Stimulated activated CD4-positive, alpha-beta T cell treated with anti-CD3 and anti-CD28 coated beads, Interleukin-1b, Interleukin-23, amount 100 ng/mL, for 48 hours (primary cell): ENCODE measurements around the gene TAOK3.
"Not testable (repeated sequence)": the region's sequence is repeated elsewhere in the genome, so short reads cannot be mapped to it uniquely, and the experiment has no call there.

Source experiments
- DNase-seq: peaks from one replicate; pipeline ENCODE4 v3.0.0-alpha.2; 2020

The TAOK3 gene

DNA sequence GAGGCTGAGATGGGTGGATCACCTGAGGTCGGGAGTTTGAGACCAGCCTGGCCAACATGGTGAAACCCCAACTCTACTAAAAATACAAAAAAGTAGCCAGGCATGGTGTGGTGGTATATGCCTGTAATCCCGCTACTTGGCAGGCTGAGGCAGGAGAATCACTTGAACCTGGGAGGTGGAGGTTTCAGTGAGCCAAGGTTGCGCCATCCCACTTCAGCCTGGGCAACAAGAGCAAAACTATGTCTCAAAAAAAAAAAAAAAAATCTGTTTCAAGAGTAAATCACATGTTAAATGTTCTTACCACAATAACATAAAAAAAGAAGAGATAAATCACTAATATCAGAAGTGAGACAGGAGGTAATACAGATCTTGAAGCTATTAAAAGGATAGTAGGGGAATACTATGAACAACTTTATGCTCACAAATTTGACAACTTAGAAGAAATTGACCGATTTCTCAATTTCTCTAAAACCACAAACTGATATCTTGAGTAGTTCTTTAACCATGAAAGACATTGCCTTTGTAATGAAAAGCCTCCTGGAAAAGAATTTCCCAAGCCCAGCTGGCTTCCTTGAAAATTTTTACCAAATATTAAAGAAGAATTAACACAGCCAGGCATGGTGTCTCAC is 37.7 kb downstream of the TAOK3 start:
- no peak for DNase-seq

DNA sequence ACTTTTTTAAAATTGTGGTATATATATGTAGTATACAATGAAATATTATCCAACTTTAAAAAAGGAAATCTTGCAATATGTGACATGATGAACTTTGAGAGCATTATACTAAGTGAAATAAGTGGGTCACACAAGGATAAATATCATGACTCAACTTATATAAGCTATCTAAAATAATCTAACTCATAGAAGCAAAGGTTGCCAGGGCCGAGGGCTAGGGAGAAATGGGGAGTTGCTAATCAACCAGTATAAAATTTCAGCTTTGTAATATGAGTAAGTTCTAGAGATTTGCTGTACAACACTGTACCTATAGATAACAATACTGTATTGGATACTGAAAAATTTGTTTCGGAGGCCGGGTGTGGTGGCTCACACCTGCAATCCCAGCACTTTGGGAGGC is 38.5 kb downstream of the TAOK3 start:
- no peak for DNase-seq

DNA sequence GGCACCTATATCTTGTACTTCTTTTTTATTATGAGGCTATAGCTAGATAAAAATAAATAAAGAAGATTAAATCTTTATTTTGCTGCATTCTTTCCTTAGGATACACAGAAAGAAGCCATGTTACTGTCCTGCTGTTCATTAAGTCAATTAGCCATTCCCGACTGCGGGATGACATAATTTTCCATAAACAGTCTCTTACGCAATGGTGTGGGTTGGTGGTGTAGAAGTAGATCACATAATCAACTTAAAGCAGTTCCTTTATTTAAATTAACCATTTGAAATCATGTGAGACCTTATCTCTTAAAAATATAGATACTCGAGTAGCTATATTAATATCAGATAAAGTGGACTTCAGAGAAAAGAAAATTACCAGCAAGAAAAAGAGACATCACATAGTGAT is 40.2 kb downstream of the TAOK3 start:
- DNase-seq, result no peak

DNA sequence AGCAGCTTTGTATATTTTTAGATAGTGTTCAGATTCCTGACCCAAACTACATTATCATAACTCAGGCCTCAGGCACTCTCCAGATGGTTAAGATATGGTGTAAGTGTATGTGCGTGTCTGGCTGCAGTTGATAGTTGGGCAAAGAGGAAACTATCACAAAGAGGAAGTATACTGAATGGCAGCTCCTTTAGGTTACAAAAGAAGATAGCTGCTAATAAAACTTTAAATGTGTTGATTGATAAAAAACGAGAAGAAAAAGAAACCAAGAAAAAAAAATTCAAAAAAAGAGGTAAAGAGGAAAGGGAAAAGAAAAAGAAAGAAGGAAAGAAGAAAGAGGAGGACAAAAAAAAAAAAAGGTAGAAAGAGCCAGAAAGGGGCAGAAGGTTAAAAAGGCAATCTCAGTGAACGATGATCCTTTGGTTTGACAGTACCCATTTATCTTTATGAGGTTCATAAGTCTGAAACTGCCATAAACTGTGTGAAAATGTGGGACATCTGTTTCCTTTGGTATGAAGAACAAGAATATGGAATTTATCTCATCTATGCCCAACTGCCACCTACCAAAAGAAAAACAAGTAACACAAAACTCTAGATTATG is 42.2 kb downstream of the TAOK3 start:
- DNase-seq, result no peak

DNA sequence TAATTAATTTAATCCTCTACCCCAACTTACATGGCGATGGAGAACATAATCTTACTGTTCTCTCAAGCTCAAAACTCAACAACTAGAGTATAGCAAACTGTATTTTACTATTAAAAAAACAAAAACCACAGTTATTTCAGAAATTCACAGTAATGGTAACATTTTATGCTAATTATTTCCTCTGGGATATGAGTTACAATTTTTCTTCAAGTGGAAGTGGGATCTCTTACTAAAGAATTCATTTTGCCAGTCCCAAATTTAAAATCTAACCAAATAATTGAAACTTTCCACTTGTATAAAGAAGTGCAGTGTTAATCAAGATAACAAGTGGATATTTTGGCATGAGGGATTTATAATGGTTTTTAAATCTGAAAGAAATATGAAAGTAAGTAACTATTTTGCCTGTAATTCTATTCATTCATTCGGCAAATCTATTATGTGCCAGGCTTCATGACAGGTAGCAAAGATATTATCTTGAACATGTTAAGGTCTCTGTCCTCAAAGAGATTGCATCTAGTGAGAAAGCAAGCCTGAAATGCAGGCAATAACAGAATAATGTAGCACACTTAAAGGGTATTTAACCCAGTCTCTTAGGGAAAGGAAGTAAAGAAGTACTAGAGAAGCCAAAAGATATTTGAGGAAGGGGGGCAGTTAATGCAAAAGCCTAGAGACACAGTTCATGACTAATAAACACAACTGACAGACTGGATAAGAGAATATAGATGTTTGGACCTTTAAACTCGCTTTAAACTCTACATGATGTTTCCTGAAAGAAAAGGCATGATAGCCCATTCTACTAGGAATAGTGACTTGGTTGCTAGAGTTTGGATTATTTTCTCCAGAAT is 44.0 kb downstream of the TAOK3 start:
- DNase-seq, result no peak

DNA sequence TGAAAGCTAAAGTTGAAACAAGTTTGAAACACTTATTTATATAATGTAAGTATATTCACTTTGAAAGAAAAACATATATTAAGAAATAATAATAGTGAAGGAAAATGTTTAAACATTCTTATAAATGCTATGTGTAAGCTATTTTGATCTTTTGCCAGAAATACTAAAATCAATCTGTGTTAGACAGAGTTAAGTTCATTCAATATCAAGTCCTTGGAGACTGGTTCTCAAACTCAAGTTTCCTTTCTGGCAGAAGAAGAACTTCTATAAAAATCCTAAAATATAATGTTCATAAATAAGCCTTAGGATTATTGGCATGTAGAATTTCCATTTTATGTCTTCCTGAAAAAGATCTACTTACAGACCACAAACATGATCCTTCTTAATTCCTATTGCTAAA is 45.3 kb downstream of the TAOK3 start:
- DNase-seq, result no peak

DNA sequence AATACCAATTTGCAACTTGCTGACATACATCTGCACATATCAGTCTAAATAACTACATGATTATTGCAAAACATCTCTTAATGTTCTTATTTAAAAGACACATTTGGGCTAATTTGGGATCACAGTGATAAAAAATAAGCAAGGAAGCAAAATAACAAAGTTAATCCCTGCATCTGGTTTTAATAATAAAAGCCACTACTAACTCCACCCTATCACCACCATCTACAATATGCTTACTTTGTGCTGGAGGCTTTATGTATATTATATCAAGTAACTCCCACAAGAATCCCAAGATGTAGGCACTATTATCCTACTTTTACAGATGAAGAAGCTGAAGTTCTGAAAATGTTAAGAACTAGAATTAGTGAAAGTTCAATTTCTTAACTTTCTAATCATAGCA is 45.7 kb downstream of the TAOK3 start:
- DNase-seq, result no peak

DNA sequence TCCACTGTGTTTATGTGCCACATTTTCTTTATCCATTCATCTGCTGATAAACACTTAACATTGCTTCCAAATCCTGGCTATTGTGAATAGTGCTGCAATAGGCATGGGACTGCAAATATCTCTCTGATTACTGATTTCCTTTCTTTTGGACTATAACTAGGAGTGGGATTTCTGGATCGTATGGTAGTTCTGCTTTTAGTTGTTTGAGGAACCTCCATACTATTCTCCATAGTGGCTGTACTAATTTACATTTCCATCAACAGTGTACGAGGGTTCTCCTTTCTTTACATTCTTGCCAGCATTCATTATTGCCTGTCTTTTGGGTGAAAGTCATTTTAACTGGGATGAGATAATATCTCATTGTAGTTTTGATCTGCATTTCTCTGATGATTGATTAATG is 47.6 kb downstream of the TAOK3 start:
- no peak for DNase-seq

DNA sequence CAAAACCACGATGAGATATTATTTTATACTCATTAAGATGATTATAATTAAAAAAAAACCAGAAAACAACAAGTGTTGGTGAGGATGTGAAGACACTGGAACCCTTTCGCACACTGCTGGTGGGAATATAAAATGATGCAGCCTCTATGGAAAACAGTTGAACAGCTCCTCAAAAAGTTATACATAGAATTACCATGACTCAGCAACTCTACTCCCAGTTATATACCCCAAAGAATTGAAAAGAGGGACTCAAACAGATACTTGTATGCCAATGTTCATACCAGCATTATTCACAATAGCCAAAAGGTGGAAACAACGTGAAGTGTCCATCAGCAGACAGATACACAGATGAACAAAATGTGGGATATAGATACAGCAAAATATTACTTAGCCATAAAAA is 53.1 kb downstream of the TAOK3 start:
- no peak for DNase-seq

DNA sequence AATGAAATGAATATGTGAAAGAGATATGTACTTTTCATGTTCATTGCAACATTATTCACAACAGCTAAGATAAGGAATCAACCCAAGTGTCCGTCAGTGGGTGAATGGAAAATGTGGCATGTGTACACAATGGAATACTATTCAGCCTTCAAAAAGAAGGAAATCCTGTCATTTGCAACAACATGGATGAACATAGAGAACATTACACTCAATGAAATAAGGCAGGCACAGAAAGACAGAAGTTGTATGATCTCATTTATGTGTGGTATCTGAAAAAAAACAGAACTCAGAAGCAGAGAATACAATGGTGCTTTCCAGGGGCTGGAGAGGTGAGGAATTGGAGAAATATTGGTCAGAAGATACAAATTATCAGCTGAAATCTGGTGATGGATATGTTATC is 54.0 kb downstream of the TAOK3 start:
- no peak for DNase-seq

DNA sequence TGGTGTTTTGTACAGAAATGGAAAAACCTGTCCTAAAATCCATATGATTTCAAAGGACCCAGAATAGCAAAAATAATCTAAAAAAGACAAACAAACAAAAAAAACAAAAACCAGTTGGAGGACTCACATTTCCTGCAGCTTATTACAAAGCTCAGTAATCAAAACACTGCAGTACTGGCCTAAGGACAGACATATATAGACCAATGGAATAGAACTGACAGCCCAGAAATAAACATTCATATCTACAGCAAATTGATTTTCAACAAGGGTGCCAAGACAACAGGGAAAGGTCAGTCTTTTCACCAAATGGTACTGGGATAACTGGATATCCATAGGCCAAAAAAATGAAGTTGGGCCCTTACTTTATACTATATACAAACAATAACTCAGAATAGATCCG is 55.0 kb downstream of the TAOK3 start:
- no peak for DNase-seq

DNA sequence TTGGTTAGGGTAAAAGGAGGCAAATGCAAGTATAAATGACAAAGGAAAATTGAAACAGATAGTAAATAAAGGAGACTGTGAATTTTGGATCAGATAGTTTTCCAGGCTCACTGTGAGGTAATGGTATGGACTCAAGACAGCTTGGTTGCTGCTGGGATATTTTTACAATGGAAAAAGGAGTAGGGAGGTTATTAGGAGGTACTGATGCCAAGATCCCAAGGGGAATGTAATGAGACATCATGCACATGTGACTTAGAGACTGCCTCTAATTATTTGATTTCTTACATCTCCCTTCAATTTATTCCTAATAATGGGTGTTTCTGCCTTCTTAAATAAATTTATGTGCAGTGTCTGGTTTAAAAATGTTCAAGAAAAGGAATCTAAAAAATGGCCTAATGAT is 56.9 kb downstream of the TAOK3 start:
- no peak for DNase-seq

DNA sequence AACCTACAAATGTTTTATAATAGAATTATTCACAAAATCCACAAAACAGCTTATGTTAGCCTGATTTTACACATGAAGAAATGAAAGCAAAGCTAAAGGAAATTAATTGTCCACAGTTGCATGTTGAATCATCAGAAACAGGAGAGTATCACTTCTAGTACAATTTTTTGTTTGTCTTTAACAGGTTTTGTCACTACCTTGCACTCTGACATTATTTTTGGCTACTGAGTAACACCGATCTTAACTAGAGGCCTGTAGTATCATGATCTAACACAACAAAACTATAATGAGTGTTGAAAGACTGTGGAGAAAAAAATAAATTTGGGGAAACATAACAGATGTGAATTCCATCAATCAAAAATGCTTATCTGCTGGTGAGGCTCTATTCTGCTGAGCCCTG is 60.1 kb downstream of the TAOK3 start:
- DNase-seq, result no peak

DNA sequence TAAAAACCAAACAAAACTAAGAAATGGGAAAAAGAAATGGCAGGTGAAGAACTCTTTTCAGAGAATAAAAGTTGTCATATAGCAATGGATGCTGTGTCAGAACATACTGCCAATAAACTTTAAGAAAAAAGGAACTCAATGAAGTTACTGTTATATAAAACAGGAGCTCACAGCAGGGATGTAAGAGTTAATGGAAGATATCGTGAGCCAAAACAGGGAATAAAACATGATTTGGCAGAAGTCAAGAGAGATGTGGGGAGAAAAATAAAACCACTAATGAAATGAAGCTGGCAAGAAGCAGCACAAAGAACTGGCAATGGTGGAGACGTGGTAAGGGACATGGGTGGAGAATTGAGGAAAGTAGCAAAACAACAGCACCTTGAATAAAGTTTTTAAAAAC is 61.0 kb downstream of the TAOK3 start:
- no peak for DNase-seq

DNA sequence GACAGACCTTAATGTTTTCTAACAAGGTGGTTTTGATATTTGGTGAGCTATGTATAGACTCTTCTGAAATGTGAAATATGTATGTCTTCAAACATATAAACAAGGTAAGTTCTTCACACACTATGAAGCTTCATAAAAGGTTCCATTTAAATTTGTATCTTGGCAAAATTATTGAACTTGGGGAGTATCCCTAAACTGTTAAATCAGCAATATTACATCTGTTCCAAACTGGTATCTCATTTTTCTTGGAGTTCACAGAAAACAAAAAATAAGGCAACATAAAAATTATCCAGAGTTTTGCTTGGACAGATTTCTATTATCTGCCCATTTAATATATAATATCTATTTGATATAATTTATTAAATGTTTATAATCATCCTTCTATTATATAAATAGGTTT is 62.4 kb downstream of the TAOK3 start:
- no peak for DNase-seq

DNA sequence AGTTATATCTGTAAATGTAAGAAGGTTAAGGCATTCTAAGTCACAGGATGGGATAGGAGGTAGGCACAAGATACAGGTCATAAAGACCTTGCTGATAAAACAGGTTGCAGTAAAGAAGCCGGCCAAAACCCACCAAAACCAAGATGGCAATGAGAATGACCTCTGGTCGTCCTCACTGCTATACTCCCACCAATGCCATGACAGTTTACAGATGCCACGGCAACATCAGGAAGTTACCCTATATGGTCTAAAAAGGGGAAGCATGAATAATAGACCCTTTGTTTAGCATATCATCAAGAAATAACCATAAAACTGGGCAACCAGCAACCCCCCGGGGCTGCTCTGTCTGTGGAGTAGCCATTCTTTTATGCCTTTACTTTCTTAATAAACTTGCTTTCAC is 64.7 kb downstream of the TAOK3 start:
- DNase-seq, result not testable (repeated sequence)

DNA sequence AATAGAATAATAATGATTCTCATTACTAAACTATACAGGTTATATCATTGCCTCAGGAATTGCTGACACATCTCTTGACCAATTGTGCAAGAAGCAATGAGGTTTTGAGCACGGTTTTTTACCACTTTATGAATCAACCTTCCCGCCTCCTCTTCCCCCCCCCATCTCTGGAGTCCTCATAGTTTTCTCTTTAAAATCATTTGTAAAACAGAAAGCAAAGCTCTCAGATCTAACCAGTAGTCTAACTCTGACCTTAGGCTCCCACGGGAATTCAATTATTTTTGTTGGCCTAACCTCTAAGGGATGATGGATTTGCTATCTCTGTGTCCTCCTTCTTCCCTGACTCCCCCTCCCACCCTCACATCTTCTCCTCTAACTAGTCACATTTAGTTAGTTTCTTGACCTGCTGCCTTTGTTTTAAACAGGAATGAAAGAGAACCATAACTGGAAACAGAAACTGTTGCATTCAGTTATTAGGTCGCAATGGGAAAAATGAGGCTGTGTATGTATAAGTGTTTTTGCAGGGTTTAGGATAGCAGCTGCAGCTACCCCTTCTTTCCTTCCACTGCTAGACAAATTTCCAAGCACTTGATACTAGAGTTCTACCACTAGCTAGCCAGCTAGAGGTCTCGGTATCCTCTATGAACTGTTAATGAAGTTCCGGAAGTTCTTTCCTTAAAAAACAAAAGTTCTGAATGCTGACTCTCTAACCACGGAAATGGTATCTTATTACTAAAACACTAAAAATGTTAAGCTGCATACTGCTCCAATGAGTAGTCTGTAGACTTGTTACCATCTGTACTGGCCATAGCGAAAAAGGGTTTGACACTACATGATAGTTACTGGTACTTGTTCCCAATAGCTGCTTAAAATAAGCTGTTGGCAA is 65.4 kb downstream of the TAOK3 start:
- peak; percentile 57 for DNase-seq

DNA sequence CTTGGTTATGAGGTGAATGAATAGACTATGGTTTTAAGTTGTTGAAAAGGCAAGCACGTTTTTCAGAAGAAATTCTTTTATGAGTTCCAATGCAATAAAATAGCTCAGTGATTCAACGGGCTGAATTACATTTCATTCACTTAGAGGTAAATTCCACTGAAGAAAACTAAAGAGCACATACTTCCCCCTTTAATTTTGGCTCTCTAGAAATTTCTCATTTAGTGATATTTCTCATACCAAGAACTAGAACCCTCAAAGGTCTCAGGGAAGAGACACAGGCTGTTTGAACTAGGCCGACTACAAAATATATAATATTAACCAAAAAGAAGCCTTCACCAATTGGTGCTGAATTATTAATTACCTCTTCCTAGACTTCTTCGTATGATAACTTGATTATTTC is 68.6 kb downstream of the TAOK3 start:
- no peak for DNase-seq

DNA sequence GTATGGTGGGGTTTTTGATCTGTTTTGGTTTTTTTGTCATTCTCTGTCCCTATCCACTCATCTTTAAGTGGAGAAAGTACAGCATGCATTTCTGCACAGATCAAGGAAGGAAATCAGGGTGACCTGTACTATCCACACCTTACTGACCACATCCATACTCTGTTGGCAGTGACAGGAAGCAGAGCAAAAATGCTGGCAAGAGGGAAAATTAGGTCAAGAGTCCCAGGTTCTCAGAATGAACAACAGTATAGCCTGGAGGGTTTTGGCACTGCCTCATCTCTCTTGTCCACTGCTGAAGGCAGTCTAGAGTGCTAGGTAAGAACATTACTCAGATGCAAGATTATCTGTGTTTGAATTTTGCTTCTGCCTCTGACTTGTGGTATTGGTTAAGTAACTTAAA is 70.7 kb downstream of the TAOK3 start:
- no peak for DNase-seq

DNA sequence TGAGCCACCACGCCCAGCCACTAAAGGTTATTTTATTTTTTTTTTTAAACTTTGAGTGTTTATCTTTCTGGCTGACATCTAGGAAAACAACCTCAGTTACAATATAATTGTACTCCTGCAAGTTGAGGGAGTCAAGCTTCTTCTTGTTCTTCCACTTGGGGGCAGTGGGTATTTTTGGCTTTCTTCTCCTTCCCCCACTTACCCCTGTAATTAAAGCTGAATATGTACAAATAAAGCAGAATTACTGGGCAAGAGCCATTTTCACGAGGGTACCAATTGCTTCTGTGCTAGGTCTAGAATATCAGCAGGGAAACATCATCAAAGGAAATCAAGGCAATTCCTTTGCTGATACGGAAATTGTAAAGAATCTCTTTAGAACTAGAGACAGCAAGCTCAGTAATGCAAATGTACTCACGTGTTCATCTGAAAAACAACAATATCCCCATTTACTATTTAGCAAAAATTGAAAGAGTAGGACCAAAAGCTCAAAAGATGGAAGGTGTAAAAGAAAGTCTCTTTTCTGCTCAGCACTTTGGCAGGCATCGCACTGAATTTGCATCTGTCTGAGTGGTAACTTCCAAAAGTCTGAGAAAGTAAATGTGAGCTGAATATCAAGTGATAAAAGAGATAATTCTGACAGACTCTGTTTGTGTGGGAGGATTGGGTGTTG is 72.8 kb downstream of the TAOK3 start:
- DNase-seq, result no peak

DNA sequence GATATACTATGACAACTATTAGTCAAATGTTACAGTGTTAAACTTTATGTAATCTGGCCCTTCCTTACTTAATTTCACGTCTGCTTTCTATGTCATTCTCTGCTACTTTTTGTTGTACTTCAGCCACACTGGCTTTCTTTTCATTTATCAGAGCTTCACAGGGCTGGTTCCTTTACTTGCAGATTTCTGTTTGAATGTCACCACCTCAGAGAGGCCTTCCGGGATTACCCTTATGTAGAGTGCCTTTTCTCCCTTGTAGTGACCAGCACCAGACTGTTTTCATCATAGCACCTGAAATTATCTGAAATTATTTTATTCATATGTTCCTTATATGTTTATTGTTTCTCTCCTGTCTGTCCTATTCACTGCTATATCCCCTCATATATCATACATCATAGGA is 75.4 kb downstream of the TAOK3 start:
- DNase-seq, result no peak

DNA sequence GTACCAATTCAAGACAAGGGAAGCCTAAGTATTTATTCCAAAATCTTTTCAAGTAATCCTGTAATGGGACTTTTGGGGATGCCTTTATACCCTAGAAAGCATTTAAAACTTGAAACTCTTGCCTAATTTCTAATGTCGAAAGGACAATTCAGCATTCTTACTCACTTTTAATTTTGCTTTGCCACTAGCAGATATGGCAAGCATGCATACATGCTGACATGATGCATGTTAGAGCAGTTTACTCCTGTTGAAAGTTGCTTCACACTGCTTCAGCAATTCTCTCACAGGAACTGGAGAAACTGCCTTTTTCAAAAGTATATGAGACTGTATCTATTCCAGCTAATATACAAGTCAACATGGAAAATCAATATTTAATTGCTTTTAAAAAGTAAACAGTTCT is 79.9 kb downstream of the TAOK3 start:
- DNase-seq, result no peak

DNA sequence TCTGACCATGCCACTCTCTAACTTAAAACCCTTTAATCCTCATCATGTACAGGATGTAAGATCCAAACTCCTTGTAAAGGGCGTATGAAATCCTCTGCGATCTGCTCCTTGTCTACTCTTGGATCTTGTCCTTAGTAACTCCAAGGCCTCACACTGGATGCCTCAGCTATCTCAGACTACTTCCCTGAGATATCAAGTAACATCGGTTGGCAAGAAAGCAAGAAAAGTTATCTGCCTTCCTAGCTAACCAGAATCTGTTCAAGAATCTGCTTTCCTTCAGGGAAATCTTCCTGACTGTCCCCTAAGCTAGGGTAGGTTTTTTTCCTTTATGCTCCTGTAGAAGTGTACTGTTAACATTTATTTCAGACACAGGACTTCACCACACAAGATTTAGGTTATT is 82.6 kb downstream of the TAOK3 start:
- DNase-seq, result no peak
